Measurements from ENCODE around the gene LRRC45.
"Not testable (repeated sequence)": the region's sequence is repeated elsewhere in the genome, so short reads cannot be mapped to it uniquely, and the experiment has no call there.

LRRC45 gene

DNA sequence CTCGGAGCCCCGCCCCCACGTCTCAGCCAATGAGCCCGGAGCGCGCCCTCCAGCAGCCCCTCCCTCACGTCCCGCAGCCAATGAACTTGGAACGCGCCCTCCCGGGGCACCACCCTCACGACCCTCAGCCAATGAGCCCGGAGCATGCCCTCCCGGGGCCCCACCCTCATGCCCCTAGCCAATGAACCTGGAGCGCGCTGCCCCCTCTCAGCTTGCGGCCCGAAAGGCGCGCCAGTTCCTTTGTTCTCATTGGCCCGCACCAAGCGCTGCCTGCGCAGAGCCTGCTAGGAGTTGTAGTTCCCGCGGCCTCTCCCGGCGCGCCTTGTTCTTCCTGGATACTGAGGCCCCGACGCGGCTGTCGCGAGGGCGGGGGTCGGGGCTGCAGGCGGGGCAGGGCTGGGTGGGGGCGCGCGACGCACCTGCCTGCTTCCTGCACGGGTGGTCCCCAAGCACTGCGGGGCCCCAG is at the start of gene LRRC45:
LRRC45 (plus strand) TSS at position 325 of the 466 bp plus-strand sequence. CDS start 339 bp downstream, outside the sequence.
- peak; percentile 100 for DNase-seq

DNA sequence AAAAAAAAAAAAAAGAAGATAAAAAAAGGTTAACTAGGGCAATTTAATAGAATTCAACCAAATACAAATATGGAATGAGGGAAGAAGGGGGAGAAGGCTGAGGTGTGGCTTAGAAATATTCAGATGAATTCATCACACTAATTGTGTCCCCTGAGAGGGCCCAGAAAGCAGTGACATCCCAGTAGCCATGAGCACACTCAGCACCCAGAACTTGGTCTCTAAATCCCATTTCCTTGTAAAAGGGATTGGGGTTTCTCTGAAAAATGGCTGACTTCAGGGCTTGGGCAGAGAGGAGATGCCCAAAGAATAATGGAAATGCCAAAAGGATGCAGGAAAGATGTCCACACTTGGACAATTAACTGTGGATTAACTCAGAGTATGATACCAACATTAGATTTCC is 49.7 kb upstream of the LRRC45 start:
- DNase-seq: no peak

DNA sequence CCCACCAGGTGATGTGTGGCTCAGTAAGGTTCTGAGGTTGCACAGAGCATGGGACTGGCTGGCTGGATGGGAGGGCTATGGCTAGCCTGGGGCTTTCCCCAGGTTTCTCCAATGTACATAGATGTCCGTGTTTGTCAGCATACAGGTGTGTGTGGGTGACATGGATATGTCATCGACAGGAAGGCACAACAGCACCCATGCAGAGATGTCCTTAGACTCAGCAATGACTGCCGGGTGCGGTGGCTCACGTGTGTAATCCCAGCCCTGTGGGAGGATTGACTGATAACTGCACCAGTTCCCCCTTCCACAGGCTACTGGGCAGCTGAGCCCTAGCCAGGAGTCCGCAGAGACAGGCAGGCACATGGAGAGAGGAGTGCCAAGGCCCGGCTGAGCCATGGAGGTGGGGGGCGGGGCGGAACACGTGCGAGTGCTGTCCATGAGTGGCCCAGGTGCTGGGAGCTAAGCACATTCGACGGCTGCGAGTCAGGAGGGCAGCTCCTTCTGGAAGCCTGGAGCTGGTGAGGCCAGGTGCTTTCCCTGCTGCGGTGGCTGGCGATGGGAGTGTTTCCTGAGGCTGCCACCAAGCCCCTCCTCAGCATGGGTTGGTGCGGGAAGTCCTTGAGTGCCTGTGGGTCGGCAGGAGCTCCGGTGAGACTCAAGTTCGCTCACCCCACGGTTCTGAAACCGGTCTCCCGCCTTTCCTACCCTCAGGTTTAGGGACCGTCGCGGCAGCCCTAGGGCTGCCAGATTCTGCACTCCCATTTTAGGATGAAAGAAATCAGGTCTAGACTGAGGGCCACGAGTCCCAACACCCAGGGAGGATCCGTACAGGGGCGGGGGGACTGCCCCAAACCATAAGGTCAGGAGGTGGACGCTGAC is 46.5 kb upstream of the LRRC45 start:
- no peak for DNase-seq

DNA sequence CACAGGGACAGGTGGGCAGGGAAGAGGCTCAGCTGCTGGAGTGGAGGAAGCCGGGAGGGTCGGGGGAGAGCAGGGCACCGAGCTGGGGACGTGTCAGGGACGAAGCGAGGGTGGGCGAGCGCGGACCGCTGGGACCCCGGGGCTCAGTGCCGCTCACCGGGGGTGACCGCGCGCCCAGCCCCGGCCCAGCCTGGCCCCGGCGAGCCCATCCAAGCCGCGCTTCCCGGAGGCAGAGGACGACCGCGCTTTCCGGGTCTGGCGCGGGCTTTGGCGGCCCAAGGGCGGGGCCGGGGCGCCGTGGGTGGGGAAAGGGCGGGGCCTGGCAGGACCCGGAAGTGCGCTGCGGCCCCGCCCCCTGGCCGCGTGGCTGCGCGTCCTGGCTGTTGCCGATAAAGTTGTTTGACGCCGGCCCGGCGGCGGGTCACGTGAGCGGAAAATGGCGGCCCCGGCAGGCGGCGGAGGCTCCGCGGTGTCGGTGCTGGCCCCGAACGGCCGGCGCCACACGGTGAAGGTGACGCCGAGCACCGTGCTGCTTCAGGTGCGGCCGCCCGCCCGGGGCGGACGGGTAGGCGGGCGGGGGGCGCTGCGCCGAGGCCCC is 45.8 kb upstream of the LRRC45 start, which contains the start of gene ASPSCR1:
ASPSCR1 (plus strand) TSS at position 419 of the 598 bp plus-strand sequence; CDS start at position 437, 18 bp downstream.
- DNase-seq: peak; percentile 97

DNA sequence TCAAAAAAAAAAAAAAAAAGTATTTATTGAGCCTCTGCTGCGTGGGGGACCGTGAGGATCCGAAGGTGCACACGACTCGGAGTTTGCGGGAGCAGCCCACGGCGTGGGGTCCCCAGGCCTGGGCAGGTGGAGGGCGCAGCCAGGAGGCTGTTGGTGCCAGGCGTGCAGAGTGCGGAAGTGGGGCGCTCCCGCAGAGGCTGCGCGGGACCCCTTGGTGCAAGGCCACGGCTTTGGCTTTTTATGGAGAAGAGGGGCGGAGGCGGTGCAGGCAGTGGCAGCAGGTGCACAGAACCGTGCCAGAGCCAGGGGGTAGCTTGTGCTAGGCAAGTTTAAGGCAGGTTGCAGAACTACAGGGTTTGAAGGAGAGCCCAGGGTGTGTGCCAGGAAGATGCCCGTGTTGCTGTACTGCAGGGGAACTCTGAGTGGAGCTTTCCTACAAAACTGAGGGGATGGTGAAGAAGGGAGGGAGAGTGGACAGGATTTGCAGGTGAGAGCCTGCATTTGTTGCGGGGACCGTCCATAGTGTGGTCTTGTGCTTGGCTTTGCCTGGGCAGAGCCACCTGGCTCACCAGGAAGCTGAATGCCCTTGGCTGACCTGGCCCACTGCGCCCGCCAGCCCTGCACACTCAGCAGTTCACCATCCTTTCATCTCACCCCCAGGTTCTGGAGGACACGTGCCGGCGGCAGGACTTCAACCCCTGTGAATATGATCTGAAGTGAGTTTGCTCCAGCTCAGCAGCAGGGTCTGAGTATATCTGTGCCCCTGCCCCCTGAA is 44.4 kb upstream of the LRRC45 start:
- DNase-seq: no peak

DNA sequence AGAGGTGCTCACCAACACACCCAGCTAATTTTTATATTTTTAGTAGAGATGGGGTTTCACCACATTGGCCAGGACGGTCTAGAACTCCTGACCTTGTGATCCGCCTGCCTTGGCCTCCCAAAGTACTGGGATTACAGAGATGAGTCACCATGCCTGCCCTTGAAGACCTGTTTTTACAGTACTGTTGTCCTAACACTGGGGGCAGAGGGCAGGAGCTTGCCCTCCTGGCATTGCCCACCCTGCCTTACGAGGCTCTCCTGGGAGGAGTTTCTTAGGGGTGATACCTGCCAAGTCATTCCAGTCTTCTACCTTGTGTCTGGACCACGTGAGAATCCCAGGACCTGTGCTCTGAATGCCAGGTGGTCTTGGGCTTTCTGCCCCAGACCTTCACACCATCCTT is 43.0 kb upstream of the LRRC45 start:
- no peak for DNase-seq

DNA sequence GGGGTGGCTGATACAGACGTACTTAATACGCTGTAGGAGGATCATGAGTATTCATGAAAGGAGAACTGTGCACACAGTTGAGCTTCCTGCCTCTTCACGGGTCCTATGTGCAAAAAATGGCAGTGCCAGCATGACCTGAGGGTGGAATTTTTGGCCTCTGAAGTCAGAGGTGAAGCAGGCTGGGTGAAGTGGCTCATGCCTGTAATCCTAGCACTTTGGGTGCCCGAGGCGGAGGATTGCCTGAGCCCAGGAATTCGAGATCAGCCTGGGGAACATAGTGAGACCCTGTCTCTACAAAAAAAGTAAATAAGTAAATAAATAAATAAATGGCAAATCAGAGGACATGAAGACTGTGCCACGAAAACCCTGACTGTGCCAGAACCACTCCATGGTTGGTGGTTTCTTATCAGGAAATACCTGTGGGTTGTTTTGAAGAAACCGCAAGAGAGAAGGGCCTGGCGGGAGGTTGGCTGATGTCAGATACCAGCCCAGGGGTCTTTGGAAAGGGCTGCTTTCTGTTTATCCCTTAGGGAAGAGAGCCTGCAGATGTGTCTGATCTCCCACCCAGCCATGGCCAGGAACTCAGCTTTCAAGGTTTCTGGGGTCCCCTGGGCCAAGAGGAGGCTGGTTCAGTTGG is 42.3 kb upstream of the LRRC45 start:
- DNase-seq: no peak

DNA sequence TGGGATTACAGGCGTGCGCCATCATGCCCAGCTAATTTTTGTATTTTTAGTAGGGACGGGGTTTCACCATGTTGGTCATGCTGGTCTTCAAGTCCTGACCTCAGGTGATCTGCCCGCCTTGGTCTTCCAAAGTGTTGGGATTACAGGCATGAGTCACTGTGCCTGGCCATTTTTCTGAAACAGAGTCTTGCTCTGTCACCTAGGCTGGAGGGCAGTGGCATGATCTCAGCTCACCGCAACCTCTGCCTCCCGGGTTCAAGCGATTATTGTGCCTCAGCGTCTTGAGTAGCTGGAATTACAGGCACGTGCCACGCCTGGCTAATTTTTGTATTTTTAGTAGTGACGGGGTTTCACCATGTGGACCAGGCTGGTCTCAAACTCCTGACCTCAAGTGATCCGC is 41.6 kb upstream of the LRRC45 start:
- DNase-seq: not testable (repeated sequence)

DNA sequence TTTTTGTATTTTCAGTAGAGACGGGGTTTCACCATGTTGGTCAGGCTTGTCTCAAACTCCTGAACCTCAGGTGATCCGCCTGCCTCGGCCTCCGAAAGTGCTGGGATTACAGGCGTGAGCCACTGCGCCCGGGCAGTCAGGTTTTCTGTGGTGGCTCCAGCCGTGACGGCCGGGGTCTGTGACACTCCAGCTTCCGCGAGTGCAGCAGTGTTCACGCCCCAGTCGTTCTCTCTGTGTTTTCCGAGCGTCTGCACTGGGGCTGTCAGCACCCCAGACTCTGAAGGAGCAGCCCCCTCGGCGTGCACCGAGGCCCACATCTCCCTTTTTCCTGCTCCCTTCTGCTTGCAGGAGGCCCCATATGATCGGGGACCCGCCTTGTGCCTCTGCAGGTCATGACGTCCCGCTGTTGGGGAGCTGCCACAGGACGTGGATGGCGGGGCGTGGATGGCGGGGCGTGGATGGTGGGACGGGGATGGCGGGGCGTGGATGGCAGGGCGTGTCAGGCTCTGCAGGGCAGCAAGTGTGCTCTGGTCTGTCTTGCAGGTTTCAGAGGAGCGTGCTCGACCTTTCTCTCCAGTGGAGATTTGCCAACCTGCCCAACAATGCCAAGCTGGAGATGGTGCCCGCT is 40.0 kb upstream of the LRRC45 start:
- DNase-seq: no peak

DNA sequence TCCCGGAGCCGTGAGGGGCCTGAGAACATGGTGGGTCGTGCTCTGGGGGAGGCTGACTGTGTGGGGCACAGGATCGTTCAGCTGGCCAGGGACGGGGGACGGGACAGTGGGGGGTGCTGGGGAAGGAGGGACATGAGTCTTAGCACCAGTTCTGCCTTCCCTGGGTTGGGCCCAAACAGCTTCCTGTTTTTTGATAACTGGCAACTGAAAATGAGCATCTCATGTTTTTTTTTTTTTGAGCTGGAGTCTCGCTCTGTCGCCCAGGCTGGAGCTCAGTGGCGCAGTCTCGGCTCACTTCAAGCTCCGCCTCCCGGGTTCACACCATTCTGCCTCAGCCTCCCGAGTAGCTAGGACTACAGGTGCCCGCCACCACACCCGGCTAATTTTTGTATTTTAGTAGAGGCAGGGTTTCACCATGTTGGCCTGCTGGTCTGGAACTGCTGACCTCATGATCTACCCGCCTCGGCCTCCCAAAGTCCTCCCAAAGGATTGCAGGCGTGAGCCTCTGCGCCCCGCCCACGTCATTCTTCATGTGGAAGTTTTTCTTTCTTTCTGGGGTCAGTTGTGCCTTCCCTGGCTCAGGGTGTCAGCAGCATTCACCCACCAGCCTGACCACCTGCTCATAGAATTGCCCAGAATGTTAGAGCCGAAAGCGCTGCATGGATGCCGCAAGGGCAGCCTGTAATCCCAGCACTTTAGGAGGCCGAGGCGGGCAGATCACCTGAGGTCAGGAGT is 39.3 kb upstream of the LRRC45 start:
- no peak for DNase-seq

DNA sequence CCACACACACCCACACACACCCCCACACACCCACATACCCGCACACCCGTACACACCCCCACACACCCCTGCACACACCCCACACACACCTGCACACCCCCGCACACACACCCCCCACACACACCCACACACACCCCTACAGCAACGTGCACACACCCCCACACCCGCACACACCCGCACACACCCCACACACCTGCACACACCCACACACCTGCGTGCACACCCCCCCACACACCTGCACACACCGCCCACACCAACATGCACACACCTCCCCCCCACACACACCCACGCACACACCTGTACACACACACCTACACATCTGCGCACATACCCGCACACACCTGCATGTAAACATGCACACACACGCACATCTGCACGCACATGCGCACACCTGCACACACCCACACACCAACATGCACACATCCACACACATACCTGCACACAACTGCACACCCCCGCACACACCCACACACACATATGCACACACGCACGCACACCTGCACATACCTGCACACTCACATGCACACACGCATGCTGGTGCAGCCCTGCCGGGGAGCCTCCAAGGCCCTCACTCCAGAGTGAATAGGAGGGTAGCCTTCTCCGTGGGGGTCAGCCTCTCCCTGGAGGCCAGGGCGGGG is 38.2 kb upstream of the LRRC45 start:
- no peak for DNase-seq

DNA sequence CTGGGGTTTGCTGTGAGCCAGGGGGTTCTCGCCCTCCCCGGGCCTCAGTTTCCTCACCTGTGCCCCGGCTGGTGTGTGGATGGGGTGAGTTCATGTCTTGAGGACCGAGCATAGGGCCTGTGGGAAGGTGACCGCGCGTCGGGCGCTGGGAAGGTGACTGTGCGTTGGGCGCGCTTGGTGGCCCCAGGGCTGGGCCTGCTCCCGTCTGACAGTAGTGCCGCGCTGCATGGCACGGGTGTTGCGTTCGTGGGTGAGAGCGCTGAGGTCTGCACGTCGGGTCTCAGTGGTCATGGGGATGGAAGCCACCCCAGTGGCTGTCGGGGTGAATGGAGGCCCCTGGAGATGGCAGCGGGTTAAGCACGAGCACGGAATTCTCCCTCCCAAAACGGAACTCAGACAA is 36.5 kb upstream of the LRRC45 start:
- no peak for DNase-seq

DNA sequence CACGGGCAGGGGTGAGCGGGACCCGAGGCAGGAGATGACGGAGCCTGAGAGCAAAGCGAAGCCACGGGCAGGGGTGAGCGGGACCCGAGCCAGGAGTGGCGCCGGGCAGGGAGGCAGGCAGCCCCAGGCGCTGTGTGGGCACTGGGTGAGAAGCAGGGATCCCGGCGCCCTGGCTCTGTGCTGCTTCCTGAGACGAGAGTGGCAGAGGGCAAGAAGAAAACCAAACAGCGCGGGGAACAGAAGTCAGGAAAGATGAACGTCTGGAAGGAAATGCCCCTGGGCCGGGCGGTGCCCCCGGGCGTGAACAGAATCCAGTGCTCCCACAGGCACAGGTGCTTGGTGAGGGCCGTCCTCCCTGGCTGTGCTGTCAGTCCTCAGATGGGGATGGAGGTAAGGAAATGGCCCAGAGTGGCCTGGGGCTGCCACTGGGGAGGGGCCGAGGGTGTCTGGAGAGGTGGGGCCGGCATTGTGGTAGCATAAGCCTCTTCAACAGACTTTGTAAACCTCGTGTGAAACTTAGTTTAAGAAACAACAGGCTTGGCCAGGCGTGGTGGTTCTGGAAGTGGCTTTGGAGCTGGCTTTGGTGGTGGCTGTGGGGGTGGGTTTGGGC is 35.8 kb upstream of the LRRC45 start:
- DNase-seq: no peak

DNA sequence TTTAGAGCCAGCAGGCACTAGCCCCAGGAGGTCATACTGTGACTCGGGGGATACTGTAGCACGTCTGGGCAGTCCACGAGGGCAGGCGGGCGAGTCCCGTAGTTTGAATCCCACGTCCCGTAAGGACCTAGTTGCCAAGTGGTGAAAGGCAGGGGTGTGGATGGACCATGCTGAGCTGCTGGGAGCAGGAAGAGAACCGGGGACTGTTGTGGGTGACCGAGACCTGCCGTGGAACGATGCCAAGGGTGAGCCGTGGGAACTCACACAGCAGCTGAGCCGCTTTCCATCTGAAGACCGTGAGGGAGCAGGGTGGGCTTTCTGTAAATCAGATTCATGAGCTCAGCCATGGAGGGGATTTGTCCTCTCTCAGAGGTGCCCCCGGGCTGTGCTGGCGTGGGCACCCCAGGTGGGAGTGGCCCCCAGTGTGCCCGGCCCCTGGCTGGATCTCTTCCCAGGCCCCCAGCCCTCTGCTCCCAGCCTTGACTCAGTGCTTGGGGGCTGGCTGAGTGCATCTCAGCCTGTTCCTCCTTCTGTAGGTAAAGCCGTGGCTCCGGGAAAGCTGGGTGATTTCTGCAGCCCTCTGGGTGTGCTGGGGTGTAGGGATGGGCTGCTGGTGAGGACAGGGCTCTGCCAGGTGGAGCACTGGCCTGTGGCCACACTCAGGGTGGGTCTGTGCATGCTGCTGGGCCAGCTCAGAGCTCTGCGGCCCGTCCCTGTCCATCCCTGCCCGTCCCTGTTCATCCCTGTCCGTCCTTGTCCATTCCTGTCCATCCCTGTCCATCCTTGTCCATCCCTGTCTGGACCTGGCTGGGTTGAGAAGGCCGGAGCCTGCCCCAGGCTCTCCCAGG is 32.0 kb upstream of the LRRC45 start:
- DNase-seq: no peak

DNA sequence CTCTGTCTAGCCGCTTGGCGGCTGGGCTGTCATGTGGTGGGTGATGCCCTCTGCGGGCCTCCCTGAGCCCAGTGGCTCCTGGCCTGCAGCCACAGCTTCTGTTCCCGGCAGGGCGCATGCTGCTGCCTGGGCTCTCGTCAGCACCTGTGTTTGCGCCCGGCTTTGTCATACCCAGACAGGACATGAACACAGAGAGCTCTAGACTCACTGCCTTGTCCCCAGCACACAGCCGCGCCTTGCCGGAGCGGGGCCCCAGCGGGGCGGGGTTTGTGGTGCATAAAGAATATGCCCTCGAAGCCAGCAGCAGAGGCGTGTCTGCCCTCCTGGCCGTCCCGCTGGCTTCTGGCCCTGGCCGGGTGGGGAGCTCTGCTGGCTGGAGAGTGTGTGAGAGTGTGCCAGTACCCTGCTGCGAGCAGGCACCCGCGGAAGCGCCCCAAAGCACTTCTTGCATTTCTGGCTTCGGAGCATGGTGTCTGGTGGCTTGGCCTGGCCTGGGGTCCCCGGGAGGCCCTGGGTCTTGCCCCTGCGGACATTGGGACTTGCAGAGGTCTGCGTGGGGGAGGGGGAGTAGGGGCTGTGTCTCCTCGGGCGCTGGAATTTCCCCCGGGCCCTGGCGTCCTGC is 31.3 kb upstream of the LRRC45 start:
- peak; percentile 88 for DNase-seq

DNA sequence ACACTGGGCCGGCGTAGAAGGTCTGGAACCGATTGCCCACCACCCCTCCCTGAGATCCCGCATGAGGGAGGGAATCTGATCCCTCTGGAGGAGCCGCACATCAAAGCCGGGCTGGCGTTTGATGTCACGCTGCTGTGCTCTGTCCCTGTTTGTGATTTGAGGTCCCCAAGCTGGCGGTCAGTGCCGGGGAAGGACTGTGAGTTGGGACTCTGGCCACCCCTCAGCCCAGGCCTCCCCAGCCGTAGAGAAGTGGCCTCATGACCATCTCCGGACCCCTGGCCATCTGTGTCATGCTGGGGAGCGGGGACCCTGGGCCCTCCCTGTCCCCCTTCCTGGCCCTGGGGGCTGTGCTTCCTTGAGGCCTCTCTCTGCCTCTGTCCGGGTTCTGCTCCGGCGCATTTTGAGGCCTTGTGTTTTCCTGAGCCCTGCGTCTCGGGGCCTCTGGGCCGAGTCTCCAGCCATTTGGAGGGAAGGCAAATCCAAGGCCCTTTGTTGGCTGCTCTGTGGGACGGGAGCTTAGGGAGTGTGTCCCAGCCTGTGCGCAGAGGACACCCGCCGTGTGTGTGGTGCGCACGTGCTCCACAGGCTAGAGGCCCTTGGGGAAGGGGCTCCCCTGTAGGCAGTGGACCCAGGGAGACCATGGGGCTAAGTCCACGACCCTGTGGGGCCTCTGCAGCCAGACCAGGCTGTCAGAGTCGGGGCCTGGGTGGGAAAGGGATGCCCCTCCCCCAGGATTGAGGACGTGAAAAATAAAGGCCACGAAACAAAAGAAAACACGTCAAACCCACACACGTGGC is 30.6 kb upstream of the LRRC45 start:
- peak; percentile 78 for DNase-seq

DNA sequence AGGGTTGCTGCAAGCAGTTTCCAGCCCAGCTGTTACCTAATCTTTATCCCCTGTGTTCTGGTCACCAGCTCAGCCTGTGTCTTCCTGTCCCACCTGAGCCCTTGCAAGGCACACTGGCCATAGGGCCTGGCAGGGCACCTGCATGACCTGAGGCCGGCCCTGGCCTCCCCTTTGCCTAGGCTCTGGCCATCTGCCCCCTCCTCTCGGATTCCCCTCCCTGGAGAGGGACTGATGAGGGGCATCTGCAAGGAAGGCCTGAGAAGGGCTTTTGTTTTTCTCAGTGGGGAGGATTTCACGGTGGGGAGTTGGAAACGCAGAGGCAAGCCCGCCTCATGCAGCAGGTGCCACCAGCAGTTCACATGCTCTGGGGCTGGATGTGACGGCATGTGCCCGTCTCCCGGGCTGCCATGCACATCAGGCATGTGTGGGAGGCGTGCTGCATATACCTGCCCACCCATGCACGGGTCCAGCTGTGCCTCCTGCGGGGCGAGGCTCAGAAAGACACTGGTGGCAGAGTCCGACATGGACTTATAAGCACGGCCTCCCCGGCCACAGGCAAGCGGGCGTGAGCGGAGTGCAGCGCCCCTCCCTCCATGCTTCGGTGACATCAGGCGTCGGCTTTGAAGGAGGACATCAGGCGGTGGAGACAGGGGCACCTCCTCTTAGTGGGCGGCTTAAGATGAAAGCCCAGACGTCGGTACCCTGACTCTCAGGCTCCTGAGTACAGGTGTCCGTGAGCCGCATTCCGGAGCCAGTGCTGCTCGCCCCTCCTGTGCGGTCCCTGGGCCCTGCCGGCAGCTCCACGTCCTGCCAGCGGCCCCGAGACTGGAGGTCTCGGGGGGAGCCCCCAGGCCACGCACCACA is 29.1 kb upstream of the LRRC45 start:
- no peak for DNase-seq
